ENCODE data around the gene FER.

DNA sequence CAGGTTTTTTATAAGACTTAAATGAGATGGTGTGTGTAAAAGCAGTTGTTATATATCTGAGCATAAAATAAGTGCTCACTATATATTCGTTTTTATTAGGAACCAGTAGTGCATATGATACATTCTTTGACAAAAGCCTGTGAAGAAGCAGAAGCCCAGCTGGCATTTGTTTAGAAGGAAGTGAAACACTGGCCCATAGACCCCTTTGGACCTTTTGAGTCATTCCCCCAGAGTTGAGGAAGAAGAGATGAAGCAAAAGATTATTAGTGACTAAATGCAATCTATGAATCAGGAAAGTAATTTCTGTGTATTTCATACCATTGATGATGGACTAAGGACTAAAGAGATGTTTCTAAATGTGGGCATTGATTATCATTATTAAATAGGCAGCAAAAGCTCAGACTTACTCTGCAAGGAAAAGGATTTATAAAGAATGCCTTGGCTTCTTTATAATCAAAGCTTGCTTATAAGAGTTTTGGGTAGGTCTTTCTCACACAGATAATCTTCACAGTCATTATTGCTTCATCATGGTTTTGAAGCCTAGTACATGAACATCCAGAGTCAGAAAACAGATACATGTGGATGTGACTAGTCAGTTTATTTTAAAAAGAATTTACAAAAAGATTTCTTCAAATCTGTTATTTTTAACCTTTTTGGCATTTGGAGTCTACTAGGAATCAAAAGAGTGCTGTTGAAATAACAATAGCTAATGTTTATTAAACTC lies 16.9 kb upstream of the FER start:
- TF ChIP-seq CTCF (conservative IDR thresholded peaks at IDR 0.05; ENCODE audit: low read depth, low read length) (no peak), EZH2phosphoT487 (IDR thresholded peaks at IDR 0.05; ENCODE audit: borderline replicate concordance, low read length) (no peak), EZH2 (IDR thresholded peaks at IDR 0.05; ENCODE audit: low read length, unreplicated experiment) (no peak)
